22Rv1 (cell line): Measurements from ENCODE around the gene SESN3.

Source experiments
- H3K27ac ChIP-seq: fragments of 450-650 bp; 2 replicates; pipeline ENCODE4 v1.5.1; 2017
- ZFX ChIP-seq: fragments of 450-650 bp; IDR thresholded peaks from 2 replicates; pipeline ENCODE4 v1.6.1; 2017; ENCODE audit warnings: antibody characterized with exemption, borderline replicate concordance
- TF ChIP-seq, protein P1 (sequence below): fragments of 450-650 bp; IDR thresholded peaks from 2 replicates; pipeline ENCODE4 v1.5.1; 2017; ENCODE audit warnings: mild to moderate bottlenecking

The SESN3 gene

DNA sequence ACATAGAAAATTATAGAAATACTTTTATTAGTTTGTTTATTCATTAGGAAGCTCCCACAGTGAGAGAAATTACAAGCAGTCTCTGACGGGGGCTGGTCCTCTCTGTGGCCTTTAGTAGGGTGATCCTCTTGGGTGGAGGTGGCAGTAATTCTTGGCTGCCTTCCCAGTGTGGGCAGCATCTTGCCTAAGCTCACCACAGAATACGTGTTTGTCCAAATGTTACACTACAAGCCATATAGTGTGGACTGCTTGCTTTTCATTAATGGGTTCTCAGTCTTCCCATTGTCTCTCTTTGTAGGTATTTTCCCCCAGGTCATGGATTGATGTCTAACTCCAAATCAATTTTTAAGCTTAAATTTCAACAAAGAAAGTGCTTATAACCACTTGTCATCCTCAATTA lies 98.0 kb downstream of the SESN3 start:
- TF ChIP-seq ZFX: no peak
- TF ChIP-seq, protein P1, sequence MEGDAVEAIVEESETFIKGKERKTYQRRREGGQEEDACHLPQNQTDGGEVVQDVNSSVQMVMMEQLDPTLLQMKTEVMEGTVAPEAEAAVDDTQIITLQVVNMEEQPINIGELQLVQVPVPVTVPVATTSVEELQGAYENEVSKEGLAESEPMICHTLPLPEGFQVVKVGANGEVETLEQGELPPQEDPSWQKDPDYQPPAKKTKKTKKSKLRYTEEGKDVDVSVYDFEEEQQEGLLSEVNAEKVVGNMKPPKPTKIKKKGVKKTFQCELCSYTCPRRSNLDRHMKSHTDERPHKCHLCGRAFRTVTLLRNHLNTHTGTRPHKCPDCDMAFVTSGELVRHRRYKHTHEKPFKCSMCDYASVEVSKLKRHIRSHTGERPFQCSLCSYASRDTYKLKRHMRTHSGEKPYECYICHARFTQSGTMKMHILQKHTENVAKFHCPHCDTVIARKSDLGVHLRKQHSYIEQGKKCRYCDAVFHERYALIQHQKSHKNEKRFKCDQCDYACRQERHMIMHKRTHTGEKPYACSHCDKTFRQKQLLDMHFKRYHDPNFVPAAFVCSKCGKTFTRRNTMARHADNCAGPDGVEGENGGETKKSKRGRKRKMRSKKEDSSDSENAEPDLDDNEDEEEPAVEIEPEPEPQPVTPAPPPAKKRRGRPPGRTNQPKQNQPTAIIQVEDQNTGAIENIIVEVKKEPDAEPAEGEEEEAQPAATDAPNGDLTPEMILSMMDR: no peak
- H3K27ac ChIP-seq: no peak overlapping the region

DNA sequence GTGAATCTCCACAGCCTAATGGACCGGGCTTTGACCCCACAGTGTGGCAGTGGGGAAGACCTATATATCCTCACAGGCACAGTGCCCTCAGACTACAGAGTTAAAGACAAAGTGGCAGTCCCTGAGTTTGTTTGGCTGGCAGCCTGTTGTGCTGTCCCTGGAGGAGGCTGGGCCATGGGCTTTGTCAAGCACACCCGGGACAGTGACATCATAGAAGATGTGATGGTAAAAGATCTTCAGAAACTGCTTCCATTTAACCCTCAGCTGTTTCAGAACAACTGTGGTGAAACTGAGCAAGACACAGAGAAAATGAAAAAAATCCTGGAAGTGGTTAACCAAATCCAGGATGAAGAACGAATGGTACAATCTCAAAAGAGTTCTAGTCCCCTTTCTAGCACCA lies 102.4 kb downstream of the SESN3 start:
- TF ChIP-seq, protein P1: no peak
- TF ChIP-seq ZFX: no peak
- H3K27ac ChIP-seq: no peak overlapping the region

DNA sequence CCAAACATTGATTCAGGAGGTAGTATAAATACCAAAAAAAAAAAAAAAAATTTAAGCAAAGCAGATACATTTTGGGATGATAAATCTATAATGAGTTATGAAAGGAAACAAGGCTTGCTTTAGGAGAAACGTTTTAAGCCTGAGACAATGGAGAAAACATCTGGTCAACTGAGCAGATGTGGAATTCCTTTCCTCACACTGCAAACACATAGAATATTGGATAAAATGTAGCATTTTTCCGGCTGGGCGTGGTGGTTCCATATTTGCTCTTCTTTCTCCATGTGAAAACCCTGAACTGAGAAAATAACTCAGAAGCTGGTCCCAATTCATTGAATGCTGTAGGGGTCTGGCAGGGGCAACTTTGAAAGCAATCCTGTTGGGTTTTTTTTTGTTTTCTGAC lies 107.4 kb downstream of the SESN3 start:
- H3K27ac ChIP-seq: no peak overlapping the region
- TF ChIP-seq, protein P1: no peak
- TF ChIP-seq ZFX: no peak

DNA sequence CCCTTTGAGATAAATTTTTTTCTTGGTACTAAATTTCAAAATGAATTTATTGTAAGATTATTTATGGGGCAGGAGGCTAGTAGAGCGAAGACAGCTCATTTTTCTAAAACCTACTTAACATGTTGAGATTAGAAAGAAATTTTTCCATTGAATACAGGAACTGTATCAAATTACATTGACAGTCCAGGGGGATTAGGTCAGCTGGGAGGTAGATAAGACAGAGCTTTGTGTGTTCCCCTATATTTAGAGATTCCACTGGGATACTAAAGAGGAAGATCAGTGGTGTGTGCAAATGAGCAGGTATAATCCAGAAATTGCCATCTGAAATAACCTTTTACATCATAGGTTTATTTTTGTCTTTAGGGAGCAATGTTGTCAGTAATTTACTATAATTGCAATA lies 109.3 kb downstream of the SESN3 start:
- H3K27ac ChIP-seq: no peak overlapping the region
- TF ChIP-seq, protein P1: no peak
- TF ChIP-seq ZFX: no peak

DNA sequence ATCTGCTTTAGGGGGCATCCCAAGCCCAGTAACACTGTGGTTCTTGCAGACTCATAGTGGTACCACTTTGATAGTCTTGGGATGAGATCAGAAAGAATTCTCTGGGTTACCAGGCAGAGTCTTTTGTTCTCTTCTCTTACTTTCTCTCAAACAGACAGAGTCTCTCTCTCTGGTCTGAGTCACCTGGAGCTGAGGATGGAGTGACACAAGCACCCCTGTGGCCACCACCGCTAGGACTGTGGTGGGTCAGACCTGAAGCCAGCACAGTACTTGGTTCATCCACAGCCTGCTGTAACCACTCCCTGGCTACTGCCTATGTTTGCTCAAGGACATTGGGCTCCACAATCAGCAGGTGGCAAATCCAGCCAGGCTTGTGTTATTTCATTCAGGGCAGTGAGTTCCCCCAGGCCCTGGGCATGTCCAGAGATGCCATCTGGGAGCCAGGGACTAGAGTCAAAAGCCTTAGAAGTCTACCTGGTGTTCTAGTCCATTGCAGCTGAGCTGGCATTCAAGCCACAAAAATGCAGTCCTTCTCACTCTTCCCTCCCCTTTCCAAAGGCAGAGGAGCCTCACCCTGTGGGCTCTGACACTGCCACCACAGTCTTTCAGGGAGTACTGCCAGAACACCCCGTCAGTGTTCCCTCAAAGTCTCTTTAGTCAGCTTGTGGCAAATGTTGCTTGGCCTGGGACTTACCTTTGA lies 111.5 kb downstream of the SESN3 start:
- TF ChIP-seq, protein P1: no peak
- no peak overlapping the region; the same call in 1 of the 2 replicates for H3K27ac ChIP-seq

DNA sequence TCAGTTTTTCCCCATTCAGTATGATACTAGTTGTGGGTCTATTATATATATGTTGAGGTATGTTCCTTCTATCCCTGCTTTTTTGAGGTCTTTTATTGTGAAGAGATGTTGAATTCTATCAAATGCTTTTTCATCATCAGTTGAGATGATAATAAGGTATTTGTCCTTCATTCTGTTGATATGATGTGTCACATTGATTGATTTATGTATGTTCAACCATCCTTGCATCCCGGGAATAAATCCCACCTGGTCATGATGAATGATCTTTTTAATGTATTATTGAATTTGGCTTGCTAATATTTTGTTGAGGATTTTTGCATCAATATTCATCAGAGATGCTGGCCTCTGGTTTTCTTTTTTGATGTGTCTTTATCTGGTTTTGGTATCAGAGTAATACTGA lies 115.4 kb downstream of the SESN3 start:
- H3K27ac ChIP-seq: no peak overlapping the region
- TF ChIP-seq, protein P1: no peak
- no peak for TF ChIP-seq ZFX
